ENCODE measurements around the gene DIAPH2. TPM values are rescaled to one million over a fixed set of nuclear protein-coding genes. Genes with fewer than 3 reads are reported as not detected.
"Not testable (repeated sequence)": the region's sequence is repeated elsewhere in the genome, so short reads cannot be mapped to it uniquely, and the experiment has no call there.

Gene DIAPH2
- total RNA-seq, 2 donors from 2014 or later, result 11.6 to 12.7 TPM

GRCh38 chrX:97401154-97401553 lies 716.5 kb downstream of the DIAPH2 start:
- Histone ChIP-seq H3K27me3 (no peaks in the 10 kb centered on the region), H3K36me3 (no peaks in the 10 kb centered on the region), H3K9me3 (no peaks in the 10 kb centered on the region), H3K4me1 (no peaks in the 10 kb centered on the region), H3K27ac (no peak overlapping the region), H3K4me3 (no peak overlapping the region)
- DNase-seq (ENCODE audit: low spot score), result no peak
- TF ChIP-seq, protein P1, sequence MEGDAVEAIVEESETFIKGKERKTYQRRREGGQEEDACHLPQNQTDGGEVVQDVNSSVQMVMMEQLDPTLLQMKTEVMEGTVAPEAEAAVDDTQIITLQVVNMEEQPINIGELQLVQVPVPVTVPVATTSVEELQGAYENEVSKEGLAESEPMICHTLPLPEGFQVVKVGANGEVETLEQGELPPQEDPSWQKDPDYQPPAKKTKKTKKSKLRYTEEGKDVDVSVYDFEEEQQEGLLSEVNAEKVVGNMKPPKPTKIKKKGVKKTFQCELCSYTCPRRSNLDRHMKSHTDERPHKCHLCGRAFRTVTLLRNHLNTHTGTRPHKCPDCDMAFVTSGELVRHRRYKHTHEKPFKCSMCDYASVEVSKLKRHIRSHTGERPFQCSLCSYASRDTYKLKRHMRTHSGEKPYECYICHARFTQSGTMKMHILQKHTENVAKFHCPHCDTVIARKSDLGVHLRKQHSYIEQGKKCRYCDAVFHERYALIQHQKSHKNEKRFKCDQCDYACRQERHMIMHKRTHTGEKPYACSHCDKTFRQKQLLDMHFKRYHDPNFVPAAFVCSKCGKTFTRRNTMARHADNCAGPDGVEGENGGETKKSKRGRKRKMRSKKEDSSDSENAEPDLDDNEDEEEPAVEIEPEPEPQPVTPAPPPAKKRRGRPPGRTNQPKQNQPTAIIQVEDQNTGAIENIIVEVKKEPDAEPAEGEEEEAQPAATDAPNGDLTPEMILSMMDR (IDR thresholded peaks at IDR 0.05), result no peak

DNA sequence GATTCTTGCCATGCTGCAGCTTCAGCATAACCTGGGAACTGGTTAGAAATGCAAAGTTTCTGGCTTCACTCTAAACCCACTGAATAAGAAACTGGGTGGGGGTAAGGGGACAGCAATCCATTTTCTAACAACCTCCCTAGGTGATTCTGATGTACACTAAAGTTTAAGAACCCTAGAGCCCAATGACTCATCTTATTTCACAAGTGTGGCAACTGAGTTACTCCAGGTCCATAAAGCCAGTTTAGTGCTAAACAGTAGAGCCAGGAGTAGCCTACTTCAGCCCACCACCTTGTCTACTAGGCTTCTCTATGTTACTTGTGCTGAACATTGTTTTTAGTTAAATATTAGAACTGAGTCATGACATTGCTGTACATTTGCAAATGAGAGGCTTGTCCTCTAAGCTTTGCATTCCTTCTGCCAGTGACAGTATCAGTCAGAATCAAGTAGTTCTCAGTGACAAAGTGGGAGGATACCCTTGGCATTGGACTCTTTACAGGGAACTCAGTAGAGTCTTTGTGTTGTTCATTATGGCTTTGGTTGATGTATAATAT lies 717.0 kb downstream of the DIAPH2 start:
- Histone ChIP-seq H3K9me3 (no peaks in the 10 kb centered on the region), H3K36me3 (no peaks in the 10 kb centered on the region), H3K27ac (no peak overlapping the region), H3K4me1 (no peaks in the 10 kb centered on the region), H3K27me3 (no peaks in the 10 kb centered on the region), H3K4me3 (no peak overlapping the region)
- no peak for DNase-seq (ENCODE audit: low spot score)
- TF ChIP-seq, protein P1 (IDR thresholded peaks at IDR 0.05), result no peak

DNA sequence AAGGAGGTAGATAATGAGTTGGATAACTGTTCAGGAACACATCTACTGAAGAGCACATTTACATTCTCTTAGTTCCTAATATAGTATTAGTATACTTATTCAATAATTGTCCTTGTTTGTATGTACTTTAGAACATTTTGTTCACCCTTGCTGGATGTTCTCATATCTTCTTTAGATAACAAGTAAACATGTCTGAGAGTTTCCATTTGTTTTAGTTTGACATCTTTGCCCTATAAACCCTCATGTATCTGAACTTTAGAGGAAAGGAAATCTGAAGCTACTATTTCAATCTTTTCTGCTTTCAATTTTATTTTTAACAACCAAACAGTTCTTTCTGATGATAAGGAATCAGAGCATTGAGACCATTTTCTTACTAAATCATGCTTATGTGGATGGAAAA lies 717.7 kb downstream of the DIAPH2 start:
- TF ChIP-seq, protein P1 (IDR thresholded peaks at IDR 0.05), result no peak
- H3K27ac ChIP-seq, result no peak overlapping the region
- H3K4me3 ChIP-seq, result no peak overlapping the region
- H3K9me3 ChIP-seq, result no peaks in the 10 kb centered on the region
- H3K36me3 ChIP-seq, result no peaks in the 10 kb centered on the region
- H3K4me1 ChIP-seq, result no peaks in the 10 kb centered on the region
- no peak for DNase-seq (ENCODE audit: low spot score)
- no peaks in the 10 kb centered on the region for H3K27me3 ChIP-seq

DNA sequence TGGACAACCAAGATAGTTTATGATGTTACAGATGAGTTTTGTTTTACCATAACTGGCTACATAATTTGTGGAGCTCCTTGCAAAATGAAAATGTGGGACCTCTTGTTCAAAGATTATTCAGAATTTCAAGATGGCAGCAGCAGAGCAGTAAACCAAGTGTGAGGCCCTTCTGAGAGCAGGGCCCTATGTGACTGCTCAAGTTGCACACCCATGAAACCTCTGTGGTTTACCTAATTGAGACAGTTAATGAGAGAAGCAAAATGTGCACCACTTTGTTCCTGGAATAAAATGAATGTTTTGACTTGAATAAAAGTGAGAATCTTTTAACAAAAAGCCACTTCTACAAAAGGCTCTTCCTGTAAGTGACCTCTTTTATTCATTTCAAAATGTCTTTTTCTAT lies 718.3 kb downstream of the DIAPH2 start:
- no peak for DNase-seq (ENCODE audit: low spot score)
- H3K36me3 ChIP-seq, result no peaks in the 10 kb centered on the region
- H3K4me1 ChIP-seq, result no peaks in the 10 kb centered on the region
- H3K27ac ChIP-seq, result no peak overlapping the region
- H3K4me3 ChIP-seq, result no peak overlapping the region
- no peaks in the 10 kb centered on the region for H3K9me3 ChIP-seq
- TF ChIP-seq, protein P1 (IDR thresholded peaks at IDR 0.05), result no peak
- H3K27me3 ChIP-seq, result no peaks in the 10 kb centered on the region

- Histone ChIP-seq H3K4me1 (no peaks in the 10 kb centered on the region), H3K36me3 (no peaks in the 10 kb centered on the region), H3K4me3 (no peak overlapping the region), H3K27ac (no peak overlapping the region), H3K9me3 (peaks cover 7 to 9% of the 10 kb centered on the region in 2 donors), H3K27me3 (no peaks in the 10 kb centered on the region)
- DNase-seq (ENCODE audit: low spot score), result no peak
- TF ChIP-seq, protein P1 (IDR thresholded peaks at IDR 0.05), result no peak
These were observed 720.5 kb downstream of the DIAPH2 start for GRCh38 chrX:97405031-97405660.

- not testable (repeated sequence) for H3K4me3 ChIP-seq; DNase-seq (ENCODE audit: low spot score); H3K27me3 ChIP-seq; H3K27ac ChIP-seq; H3K4me1 ChIP-seq; H3K9me3 ChIP-seq; H3K36me3 ChIP-seq
These were observed 725.2 kb downstream of the DIAPH2 start for GRCh38 chrX:97409632-97410415.
